GM08714 (cell line): ENCODE data around the gene DDI2.
"Not testable (repeated sequence)": the region's sequence is repeated elsewhere in the genome, so short reads cannot be mapped to it uniquely, and the experiment has no call there.

ENCODE experiments used
- H3K4me3 ChIP-seq: fragments of 200-500 bp; sonication (Bioruptor generic); 2 replicates; pipeline ENCODE4 v1.5.1; 2014; ENCODE audit warnings: mild to moderate bottlenecking, low read length, inconsistent platforms
- ZNF274 ChIP-seq: IDR thresholded peaks from 2 replicates; pipeline ENCODE4 v1.6.1; 2012; ENCODE audit warnings: mild to moderate bottlenecking, low read depth, low read length

Gene DDI2

DNA sequence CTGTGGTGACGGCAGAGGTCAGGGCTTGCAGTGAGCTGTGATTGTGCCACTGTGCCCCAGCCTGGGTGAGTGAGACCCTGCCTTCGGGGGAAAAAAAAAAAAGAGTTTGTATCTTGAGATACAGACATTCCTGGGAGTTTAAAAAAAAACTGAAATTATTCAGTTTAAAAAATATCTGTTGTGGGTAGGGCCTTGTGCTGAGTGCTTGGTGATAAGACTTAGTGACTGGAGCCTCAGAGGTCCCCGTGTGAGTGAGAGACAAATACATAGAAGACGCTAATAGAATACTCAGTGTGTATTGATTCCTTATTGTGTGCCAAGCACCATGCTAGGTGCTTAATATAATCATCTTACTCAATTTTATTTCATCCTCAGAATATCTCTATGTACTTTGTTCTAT is 22.7 kb downstream of the DDI2 start:
- TF ChIP-seq ZNF274, result no peak
- H3K4me3 ChIP-seq, result no peak overlapping the region

DNA sequence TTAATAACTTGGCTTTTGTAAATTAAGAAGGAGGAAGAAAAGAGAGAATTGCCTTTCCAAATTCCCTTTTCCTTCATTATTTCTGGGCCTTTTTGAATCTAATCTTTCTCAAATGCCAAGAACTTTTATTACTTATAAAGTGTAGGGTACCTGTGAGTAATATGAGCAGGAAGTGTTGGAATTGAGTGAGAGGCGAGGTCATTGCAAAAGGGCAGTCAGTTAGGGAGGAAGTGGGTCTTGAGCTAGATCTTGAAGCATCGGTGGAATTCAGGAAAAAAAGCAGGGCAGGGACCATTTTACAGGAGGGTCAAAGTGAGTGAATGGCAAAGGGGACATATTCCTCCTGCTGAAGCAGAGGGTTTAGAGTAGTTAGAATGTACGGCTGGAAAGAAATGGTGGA is 23.4 kb downstream of the DDI2 start:
- no peak for TF ChIP-seq ZNF274
- H3K4me3 ChIP-seq, result no peak overlapping the region

DNA sequence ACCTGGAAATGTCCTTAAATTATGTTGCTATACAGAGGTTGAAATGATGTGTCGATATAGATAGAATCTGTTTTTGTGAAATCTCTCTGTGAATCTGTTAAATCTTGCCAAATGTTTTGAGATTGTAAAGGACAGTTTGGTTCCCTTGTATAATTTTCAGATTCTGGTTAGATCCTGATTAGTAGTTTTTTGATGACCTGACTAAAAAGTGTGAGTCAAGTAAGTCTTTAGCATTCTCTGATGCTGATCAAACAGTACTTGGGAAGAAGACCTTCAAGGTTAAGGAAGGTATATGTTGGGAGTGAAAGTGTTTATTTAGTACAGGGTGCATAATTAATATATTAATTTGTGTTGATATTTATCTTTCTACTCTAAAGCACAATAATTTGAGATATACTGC is 32.7 kb downstream of the DDI2 start:
- no peak for TF ChIP-seq ZNF274
- no peak overlapping the region for H3K4me3 ChIP-seq

- no peak overlapping the region for H3K4me3 ChIP-seq
- no peak for TF ChIP-seq ZNF274
Observed at GRCh38 chr1:15650433-15650832, 33.2 kb downstream of the DDI2 start.

- H3K4me3 ChIP-seq, result not testable (repeated sequence)
Observed at GRCh38 chr1:15652130-15652529, 34.9 kb downstream of the DDI2 start.

- no peak for TF ChIP-seq ZNF274
- no peak overlapping the region for H3K4me3 ChIP-seq
Observed at GRCh38 chr1:15654091-15654690, 36.9 kb downstream of the DDI2 start.

GRCh38 chr1:15656464-15656863 is 39.2 kb downstream of the DDI2 start:
- no peak for TF ChIP-seq ZNF274
- no peak overlapping the region for H3K4me3 ChIP-seq

GRCh38 chr1:15657021-15657420 is 39.8 kb downstream of the DDI2 start:
- no peak overlapping the region for H3K4me3 ChIP-seq
- no peak for TF ChIP-seq ZNF274

DNA sequence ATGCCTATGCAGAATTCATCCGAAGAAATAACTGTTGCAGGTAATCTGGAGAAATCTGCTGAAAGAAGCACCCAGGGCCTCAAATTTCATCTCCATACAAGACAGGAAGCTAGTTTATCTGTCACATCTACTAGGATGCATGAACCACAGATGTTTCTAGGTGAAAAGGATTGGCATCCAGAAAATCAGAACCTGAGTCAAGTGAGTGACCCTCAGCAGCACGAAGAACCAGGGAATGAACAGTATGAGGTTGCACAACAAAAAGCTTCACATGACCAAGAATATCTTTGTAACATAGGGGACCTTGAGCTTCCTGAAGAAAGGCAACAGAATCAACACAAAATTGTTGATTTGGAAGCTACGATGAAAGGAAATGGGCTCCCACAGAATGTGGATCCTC is 42.9 kb downstream of the DDI2 start:
- H3K4me3 ChIP-seq, result no peak overlapping the region
- no peak for TF ChIP-seq ZNF274

- H3K4me3 ChIP-seq, result no peak overlapping the region
- TF ChIP-seq ZNF274, result no peak
Observed at GRCh38 chr1:15662477-15662876, 45.2 kb downstream of the DDI2 start.

DNA sequence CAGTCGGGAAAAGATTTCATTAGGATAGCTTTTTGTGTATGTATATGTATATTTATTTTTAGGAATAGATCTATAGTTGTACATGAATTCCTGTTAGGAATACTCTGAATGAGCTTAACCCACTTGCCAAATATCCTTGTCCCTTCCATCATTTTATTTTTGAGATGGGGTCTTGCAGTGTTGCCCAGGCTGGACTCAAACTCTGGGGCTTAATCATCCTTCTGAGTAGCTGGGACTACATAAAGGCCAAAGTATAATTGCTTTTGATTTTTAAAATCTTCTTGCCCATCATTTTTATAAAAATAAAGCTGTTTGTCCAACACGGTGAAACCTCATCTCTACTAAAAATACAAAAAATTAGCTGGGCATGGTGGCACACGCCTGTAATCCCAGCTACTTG is 46.7 kb downstream of the DDI2 start:
- TF ChIP-seq ZNF274, result no peak
- no peak overlapping the region for H3K4me3 ChIP-seq

DNA sequence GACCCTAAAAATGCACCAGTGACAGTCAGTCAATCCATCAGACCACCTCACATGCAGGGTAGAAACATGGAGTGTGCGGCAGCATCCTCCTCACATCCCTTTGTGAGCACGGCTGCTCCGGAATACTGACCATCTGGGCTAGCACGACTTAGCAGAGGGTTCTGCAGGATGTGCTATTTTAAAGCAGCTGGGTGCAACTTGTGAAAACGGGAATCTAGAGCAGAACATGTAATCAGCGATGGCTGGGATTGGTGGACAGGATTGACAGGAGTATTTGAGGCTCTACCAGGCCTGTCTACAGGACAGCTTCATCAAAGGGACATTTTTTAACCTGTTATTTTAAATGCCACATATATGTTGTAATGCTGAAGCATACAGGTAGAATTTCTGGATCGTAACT is 50.1 kb downstream of the DDI2 start:
- no peak overlapping the region for H3K4me3 ChIP-seq
- TF ChIP-seq ZNF274, result no peak

GRCh38 chr1:15668089-15668754 is 51.0 kb downstream of the DDI2 start:
- H3K4me3 ChIP-seq, result no peak overlapping the region
- TF ChIP-seq ZNF274, result no peak

DNA sequence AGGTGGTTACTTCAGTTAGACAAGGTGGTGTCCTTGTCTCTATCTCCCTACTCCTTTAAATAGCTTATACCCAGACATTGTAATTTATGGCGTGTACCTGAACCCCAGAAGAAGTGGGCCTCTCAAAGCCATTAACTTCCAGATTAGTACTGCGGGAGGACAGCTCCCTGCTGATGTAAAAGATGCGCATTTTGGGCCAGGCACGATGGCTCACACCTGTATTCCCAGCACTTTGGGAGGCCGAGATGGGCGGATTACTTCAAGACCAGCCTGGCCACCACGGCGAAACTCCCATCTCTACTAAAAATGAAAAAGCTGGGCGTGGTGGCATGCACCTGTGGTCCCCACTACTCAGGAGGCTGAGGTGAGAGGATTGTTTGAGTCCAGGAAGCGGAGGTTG is 51.8 kb downstream of the DDI2 start:
- H3K4me3 ChIP-seq, result no peak overlapping the region
- TF ChIP-seq ZNF274, result no peak

- no peak for TF ChIP-seq ZNF274
- H3K4me3 ChIP-seq, result no peak overlapping the region
Observed at GRCh38 chr1:15669864-15670263, 52.6 kb downstream of the DDI2 start.

DNA sequence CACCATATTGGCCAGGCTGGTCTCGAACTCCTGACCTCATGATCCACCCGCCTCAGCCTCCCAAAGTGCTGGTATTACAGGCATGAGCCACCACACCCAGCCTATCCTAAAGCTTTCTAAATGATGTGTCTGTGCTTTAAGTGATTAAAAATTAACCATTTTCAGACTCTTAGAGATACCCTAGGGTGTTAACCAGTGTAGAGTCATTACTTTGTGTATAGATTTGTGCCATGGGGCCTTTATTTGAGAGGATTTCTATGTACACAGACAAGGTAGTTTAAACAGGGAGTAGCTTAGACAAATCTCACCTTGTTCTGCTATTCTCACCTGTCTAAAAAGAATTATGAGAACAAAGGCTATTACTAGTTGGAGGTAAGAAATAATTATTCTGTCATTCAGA is 54.2 kb downstream of the DDI2 start:
- H3K4me3 ChIP-seq, result no peak overlapping the region
- TF ChIP-seq ZNF274, result no peak
